Stromal cell of bone marrow (primary cell): ENCODE measurements around the gene NUDT12.

Experiments used
- DNase-seq: peaks from one replicate; pipeline ENCODE4 v3.0.0-alpha.2; 2012; ENCODE audit warnings: low read depth

Gene NUDT12

GRCh38 chr5:103562453-103563157, at the start of gene NUDT12:
TSS of gene NUDT12 (minus strand) at chr5:103562789. CDS start at chr5:103560248, 2,541 bp downstream.
- DNase-seq = peak; percentile 65

GRCh38 chr5:103607346-103607745, 44.8 kb upstream of the NUDT12 start:
- no peak for DNase-seq

- DNase-seq = no peak
Observed at GRCh38 chr5:103605277-103605676, 42.7 kb upstream of the NUDT12 start.

- DNase-seq = no peak
Observed at GRCh38 chr5:103602438-103602837, 39.8 kb upstream of the NUDT12 start.

- no peak for DNase-seq
Observed at GRCh38 chr5:103601314-103601713, 38.7 kb upstream of the NUDT12 start.

- no peak for DNase-seq
Observed at GRCh38 chr5:103600086-103600485, 37.5 kb upstream of the NUDT12 start.

GRCh38 chr5:103598997-103599566, 36.5 kb upstream of the NUDT12 start:
- DNase-seq = peak; percentile 62

- DNase-seq = no peak
Observed at GRCh38 chr5:103590221-103590620, 27.6 kb upstream of the NUDT12 start.

- no peak for DNase-seq
Observed at GRCh38 chr5:103589776-103590175, 27.2 kb upstream of the NUDT12 start.

GRCh38 chr5:103589357-103589756, 26.8 kb upstream of the NUDT12 start:
- DNase-seq = peak; percentile 15

- peak; percentile 36 for DNase-seq
Observed at GRCh38 chr5:103587185-103587748, 24.7 kb upstream of the NUDT12 start.

GRCh38 chr5:103582364-103582763, 19.8 kb upstream of the NUDT12 start:
- DNase-seq = no peak

GRCh38 chr5:103573411-103573810, 10.8 kb upstream of the NUDT12 start:
- no peak for DNase-seq

- DNase-seq = no peak
Observed at GRCh38 chr5:103572454-103572853, 9.9 kb upstream of the NUDT12 start.

GRCh38 chr5:103571730-103572129, 9.1 kb upstream of the NUDT12 start:
- no peak for DNase-seq

GRCh38 chr5:103569313-103570060, 6.9 kb upstream of the NUDT12 start:
- DNase-seq = no peak

- DNase-seq = no peak
Observed at GRCh38 chr5:103565719-103566118, 3.1 kb upstream of the NUDT12 start.

GRCh38 chr5:103561685-103562452, 720 bp downstream of the NUDT12 start:
- no peak for DNase-seq

- DNase-seq = no peak
Observed at GRCh38 chr5:103560826-103561225, 1.8 kb downstream of the NUDT12 start.

GRCh38 chr5:103546858-103547257, 15.7 kb downstream of the NUDT12 start:
- DNase-seq = no peak

- DNase-seq = no peak
Observed at GRCh38 chr5:103542441-103542840, 20.1 kb downstream of the NUDT12 start.

GRCh38 chr5:103541569-103541968, 21.0 kb downstream of the NUDT12 start:
- no peak for DNase-seq
